ENCODE measurements around the gene FGF3.

- no peak for TF ChIP-seq XRCC5 (IDR thresholded peaks at IDR 0.05; ENCODE audit: low read depth, low read length)
- TF ChIP-seq ATF7 (IDR thresholded peaks at IDR 0.05) = no peak
- no peak for TF ChIP-seq CTCF (IDR thresholded peaks at IDR 0.05 in 2 of 3, conservative IDR thresholded peaks at IDR 0.05 in 1 of 3; ENCODE audit: insufficient read depth in 2 of 3, low read depth in 1 of 3, low read length in 3 of 3)
- TF ChIP-seq RAD21 (CRISPR knock-in tag; conservative IDR thresholded peaks at IDR 0.05 in 1 of 2, IDR thresholded peaks at IDR 0.05 in 1 of 2) = no peak
- no peak for TF ChIP-seq POLR2A (conservative IDR thresholded peaks at IDR 0.05)
- TF ChIP-seq EZH2 (IDR thresholded peaks at IDR 0.05; ENCODE audit: borderline replicate concordance, low read depth, low read length) = no peak
- TF ChIP-seq POLR2AphosphoS2 (IDR thresholded peaks at IDR 0.05; ENCODE audit: low read length) = no peak
- no peak for TF ChIP-seq ZNF639 (CRISPR knock-in tag; conservative IDR thresholded peaks at IDR 0.05 in 1 of 2, IDR thresholded peaks at IDR 0.05 in 1 of 2)
- no peak for TF ChIP-seq MAX (CRISPR knock-in tag; IDR thresholded peaks at IDR 0.05)
- no peak for TF ChIP-seq ZNF431 (CRISPR knock-in tag; IDR thresholded peaks at IDR 0.05)
- no peak for TF ChIP-seq NR2C2 (CRISPR knock-in tag; IDR thresholded peaks at IDR 0.05)
- no peak for TF ChIP-seq NR2C2 (tag; IDR thresholded peaks at IDR 0.05)
- TF ChIP-seq NCOA2 (IDR thresholded peaks at IDR 0.05; ENCODE audit: partially characterized antibody in 2 of 2) = no peak
- TF ChIP-seq CEBPB (tag; IDR thresholded peaks at IDR 0.05) = no peak
- no peak for TF ChIP-seq ZBTB33 (CRISPR knock-in tag; IDR thresholded peaks at IDR 0.05)
These were observed 36.2 kb upstream of the FGF3 start for GRCh38 chr11:69855421-69855820.

Data from K562 (cell line).